ENCODE results near the gene ABCA4.

- TF ChIP-seq EZH2 (IDR thresholded peaks at IDR 0.05; ENCODE audit: insufficient read depth, poor library complexity, severe bottlenecking) = no peak
- TF ChIP-seq EZH2phosphoT487 (IDR thresholded peaks at IDR 0.05; ENCODE audit: insufficient read depth, low read depth) = no peak
Measured at GRCh38 chr1:93965888-93966287, 155.1 kb downstream of the ABCA4 start.
